HG02678 (cell line): ENCODE data around the gene ATG3.
"Not testable (repeated sequence)": the region's sequence is repeated elsewhere in the genome, so short reads cannot be mapped to it uniquely, and the experiment has no call there.

Experiments used
- ATAC-seq: cut with Tn5 transposase; IDR thresholded peaks from one replicate; pipeline ENCODE4 v1.9.1; 2021; ENCODE audit warnings: mild to moderate bottlenecking, moderate library complexity; ENCODE audit not compliant: unreplicated experiment

Gene ATG3

GRCh38 chr3:112561484-112561733 is 353 bp downstream of the ATG3 start:
- ATAC-seq = peak; percentile 44

- peak; percentile 21 for ATAC-seq
Observed at GRCh38 chr3:112560721-112561483, 860 bp downstream of the ATG3 start.

- no peak for ATAC-seq
Observed at GRCh38 chr3:112560307-112560706, 1.5 kb downstream of the ATG3 start.

GRCh38 chr3:112557976-112558375 is 3.8 kb downstream of the ATG3 start:
- ATAC-seq = no peak

GRCh38 chr3:112555535-112556170 is 6.1 kb downstream of the ATG3 start:
- no peak for ATAC-seq

GRCh38 chr3:112550859-112551258 is 10.9 kb downstream of the ATG3 start:
- ATAC-seq = no peak

GRCh38 chr3:112546216-112546759 is 15.5 kb downstream of the ATG3 start:
- ATAC-seq = no peak

- peak; percentile 93 for ATAC-seq
Observed at GRCh38 chr3:112539825-112540650, 21.7 kb downstream of the ATG3 start.

GRCh38 chr3:112531358-112531781 is 30.4 kb downstream of the ATG3 start:
- no peak for ATAC-seq

- no peak for ATAC-seq
Observed at GRCh38 chr3:112530573-112530972, 31.2 kb downstream of the ATG3 start.

GRCh38 chr3:112524127-112524526 is 37.6 kb downstream of the ATG3 start:
- not testable (repeated sequence) for ATAC-seq

- peak; percentile 46 for ATAC-seq
Observed at GRCh38 chr3:112519424-112520001, 42.2 kb downstream of the ATG3 start.

- ATAC-seq = not testable (repeated sequence)
Observed at GRCh38 chr3:112518970-112519369, 42.8 kb downstream of the ATG3 start.

GRCh38 chr3:112514527-112515128 is 47.1 kb downstream of the ATG3 start:
- peak; percentile 100 for ATAC-seq

GRCh38 chr3:112512320-112512719 is 49.4 kb downstream of the ATG3 start:
- ATAC-seq = no peak

- ATAC-seq = no peak
Observed at GRCh38 chr3:112508860-112509259, 52.9 kb downstream of the ATG3 start.

GRCh38 chr3:112508261-112508660 is 53.5 kb downstream of the ATG3 start:
- no peak for ATAC-seq

GRCh38 chr3:112505907-112506306 is 55.9 kb downstream of the ATG3 start:
- no peak for ATAC-seq

- ATAC-seq = no peak
Observed at GRCh38 chr3:112504123-112504522, 57.6 kb downstream of the ATG3 start.

- ATAC-seq = no peak
Observed at GRCh38 chr3:112503304-112503972, 58.3 kb downstream of the ATG3 start.
